ENCODE measurements around the gene ZDHHC21. TPM values are rescaled to one million over a fixed set of nuclear protein-coding genes. Genes with fewer than 3 reads are reported as not detected.

The ZDHHC21 gene
- polyA plus RNA-seq, 2 of the 4 experiments (the other 2 are of a cell fraction) = 3.7 to 9.1 TPM

DNA sequence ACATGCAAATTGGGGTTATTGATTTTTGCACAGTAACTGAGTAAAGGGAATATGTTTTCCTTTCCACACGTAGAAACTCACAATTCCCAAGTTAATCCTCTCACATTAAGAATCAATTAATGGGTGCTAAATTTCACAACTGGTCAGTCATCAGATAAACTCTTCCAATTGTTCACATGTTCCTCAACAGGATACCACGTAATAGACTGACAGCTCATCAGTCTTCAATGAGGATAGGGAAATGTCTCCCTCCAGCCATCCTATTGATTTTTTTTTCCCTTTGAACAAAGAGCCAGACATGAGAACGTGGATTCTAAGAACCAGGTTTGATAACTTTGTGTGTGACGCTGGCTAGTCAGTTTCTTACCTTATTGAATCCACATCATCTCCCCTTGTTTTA is 30.1 kb upstream of the ZDHHC21 start:
- Histone ChIP-seq H3K9me3 (no peaks in the 10 kb centered on the region), H3K4me1 (no peaks in the 10 kb centered on the region), H3K4me3 (no peak overlapping the region), H3K4me2 (no peak overlapping the region), H3K27ac (no peak overlapping the region)
- DNase-seq (ENCODE audit: low read depth in 1 of 2, low spot score in 1 of 2) = no peak
- no peak for FAIRE-seq
- ChIA-PET POLR2A (no interaction called here), CTCF (interaction anchor here (1.0 kb wide), 1 partner anchor 46 kb away, joined by 3 read pairs; no protein-coding TSS in a partner anchor)
- WGBS (ENCODE audit: missing lambda C conversion rate) = 24% methylated on average over 4 of the region's 4 CpGs
- TF ChIP-seq MAZ (IDR thresholded peaks at IDR 0.05; ENCODE audit: borderline replicate concordance, low read depth, low read length) (no peak), JUNB (IDR thresholded peaks at IDR 0.05) (no peak), CHD2 (IDR thresholded peaks at IDR 0.05; ENCODE audit: low read length, partially characterized antibody) (no peak), SMC3 (IDR thresholded peaks at IDR 0.05) (no peak), TFCP2L1 (CRISPR knock-in tag; IDR thresholded peaks at IDR 0.05) (no peak), NPAS2 (CRISPR knock-in tag; IDR thresholded peaks at IDR 0.05; ENCODE audit: borderline replicate concordance) (no peak), ESRRA (IDR thresholded peaks at IDR 0.05; ENCODE audit: borderline replicate concordance, low read length) (no peak), POLR2A (IDR thresholded peaks at IDR 0.05; ENCODE audit: low read length) (no peak), FOSB (CRISPR knock-in tag; IDR thresholded peaks at IDR 0.05) (no peak), FOSL2 (IDR thresholded peaks at IDR 0.05) (no peak), FOSL2 (CRISPR knock-in tag; IDR thresholded peaks at IDR 0.05) (no peak), ZSCAN20 (CRISPR knock-in tag; IDR thresholded peaks at IDR 0.05) (no peak), SREBF2 (IDR thresholded peaks at IDR 0.05) (no peak), ZFP36 (IDR thresholded peaks at IDR 0.05; ENCODE audit: borderline replicate concordance, partially characterized antibody) (no peak), PHF8 (IDR thresholded peaks at IDR 0.05; ENCODE audit: borderline replicate concordance, low read depth) (no peak)
- TF ChIP-seq, protein P1, sequence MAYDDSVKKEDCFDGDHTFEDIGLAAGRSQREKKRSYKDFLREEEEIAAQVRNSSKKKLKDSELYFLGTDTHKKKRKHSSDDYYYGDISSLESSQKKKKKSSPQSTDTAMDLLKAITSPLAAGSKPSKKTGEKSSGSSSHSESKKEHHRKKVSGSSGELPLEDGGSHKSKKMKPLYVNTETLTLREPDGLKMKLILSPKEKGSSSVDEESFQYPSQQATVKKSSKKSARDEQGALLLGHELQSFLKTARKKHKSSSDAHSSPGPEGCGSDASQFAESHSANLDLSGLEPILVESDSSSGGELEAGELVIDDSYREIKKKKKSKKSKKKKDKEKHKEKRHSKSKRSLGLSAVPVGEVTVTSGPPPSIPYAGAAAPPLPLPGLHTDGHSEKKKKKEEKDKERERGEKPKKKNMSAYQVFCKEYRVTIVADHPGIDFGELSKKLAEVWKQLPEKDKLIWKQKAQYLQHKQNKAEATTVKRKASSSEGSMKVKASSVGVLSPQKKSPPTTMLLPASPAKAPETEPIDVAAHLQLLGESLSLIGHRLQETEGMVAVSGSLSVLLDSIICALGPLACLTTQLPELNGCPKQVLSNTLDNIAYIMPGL (CRISPR knock-in tag; IDR thresholded peaks at IDR 0.05; ENCODE audit: borderline replicate concordance) = no peak
- TF ChIP-seq, protein P2, sequence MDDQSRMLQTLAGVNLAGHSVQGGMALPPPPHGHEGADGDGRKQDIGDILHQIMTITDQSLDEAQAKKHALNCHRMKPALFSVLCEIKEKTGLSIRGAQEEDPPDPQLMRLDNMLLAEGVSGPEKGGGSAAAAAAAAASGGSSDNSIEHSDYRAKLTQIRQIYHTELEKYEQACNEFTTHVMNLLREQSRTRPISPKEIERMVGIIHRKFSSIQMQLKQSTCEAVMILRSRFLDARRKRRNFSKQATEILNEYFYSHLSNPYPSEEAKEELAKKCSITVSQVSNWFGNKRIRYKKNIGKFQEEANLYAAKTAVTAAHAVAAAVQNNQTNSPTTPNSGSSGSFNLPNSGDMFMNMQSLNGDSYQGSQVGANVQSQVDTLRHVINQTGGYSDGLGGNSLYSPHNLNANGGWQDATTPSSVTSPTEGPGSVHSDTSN (IDR thresholded peaks at IDR 0.05) = no peak
- TF ChIP-seq, protein P3, sequence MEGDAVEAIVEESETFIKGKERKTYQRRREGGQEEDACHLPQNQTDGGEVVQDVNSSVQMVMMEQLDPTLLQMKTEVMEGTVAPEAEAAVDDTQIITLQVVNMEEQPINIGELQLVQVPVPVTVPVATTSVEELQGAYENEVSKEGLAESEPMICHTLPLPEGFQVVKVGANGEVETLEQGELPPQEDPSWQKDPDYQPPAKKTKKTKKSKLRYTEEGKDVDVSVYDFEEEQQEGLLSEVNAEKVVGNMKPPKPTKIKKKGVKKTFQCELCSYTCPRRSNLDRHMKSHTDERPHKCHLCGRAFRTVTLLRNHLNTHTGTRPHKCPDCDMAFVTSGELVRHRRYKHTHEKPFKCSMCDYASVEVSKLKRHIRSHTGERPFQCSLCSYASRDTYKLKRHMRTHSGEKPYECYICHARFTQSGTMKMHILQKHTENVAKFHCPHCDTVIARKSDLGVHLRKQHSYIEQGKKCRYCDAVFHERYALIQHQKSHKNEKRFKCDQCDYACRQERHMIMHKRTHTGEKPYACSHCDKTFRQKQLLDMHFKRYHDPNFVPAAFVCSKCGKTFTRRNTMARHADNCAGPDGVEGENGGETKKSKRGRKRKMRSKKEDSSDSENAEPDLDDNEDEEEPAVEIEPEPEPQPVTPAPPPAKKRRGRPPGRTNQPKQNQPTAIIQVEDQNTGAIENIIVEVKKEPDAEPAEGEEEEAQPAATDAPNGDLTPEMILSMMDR (IDR thresholded peaks at IDR 0.05) = no peak
- TF ChIP-seq, protein P4, sequence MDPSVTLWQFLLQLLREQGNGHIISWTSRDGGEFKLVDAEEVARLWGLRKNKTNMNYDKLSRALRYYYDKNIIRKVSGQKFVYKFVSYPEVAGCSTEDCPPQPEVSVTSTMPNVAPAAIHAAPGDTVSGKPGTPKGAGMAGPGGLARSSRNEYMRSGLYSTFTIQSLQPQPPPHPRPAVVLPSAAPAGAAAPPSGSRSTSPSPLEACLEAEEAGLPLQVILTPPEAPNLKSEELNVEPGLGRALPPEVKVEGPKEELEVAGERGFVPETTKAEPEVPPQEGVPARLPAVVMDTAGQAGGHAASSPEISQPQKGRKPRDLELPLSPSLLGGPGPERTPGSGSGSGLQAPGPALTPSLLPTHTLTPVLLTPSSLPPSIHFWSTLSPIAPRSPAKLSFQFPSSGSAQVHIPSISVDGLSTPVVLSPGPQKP (IDR thresholded peaks at IDR 0.05; ENCODE audit: low read depth, low read length) = no peak
- no peak for ATAC-seq

DNA sequence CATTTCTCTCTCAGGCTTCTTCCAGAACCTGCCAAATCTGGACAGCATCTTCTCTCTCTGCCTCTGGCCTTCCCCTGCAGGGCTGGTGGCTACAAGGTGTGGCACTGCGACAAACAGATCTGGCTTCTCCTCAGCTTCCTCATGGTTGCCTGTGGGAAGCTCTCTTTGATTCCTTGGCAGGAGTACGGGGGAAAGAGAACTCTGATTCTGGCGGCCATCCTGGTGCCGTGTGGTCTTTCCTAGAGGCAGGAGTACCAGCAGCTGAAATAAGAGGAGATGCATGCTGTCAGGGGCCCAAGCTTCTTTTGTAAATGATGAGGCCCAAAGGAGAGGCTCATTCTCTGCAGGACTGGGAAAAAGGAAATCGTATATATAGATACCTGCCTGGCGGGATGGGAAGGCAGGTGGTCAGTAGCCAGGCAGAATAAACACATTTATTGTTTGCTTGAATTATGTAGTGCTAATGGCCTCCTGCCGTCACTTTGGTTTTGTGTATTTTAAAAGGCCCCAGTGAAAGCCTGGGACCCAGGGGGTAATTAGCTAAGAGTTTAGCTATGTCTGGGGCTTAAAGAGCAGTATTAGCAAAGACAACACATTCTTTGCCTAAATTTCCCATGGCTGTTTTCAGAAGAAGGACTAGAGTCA is 29.3 kb upstream of the ZDHHC21 start, which contains the start of gene CER1:
Gene CER1 (minus strand): TSS at position 343 of the 645 bp plus-strand sequence. CDS start 61 bp downstream, at position 282.
- ChIA-PET CTCF (interaction anchor here (1.0 kb wide), 1 partner anchor 47 kb away, joined by 3 read pairs; no protein-coding TSS in a partner anchor), POLR2A (no interaction called here)
- 28% methylated on average over 7 of the region's 7 CpGs for WGBS (ENCODE audit: missing lambda C conversion rate)
- DNase-seq (ENCODE audit: low read depth in 1 of 2, low spot score in 1 of 2) (no peak), FAIRE-seq (no peak), ATAC-seq (no peak)
- Histone ChIP-seq H3K4me1 (no peaks in the 10 kb centered on the region), H3K4me2 (no peak within 1 kb of the TSS), H3K27ac (no peak within 1 kb of the TSS), H3K9me3 (no peaks in the 10 kb centered on the region), H3K4me3 (no peak within 1 kb of the TSS)
- TF ChIP-seq RARB (CRISPR knock-in tag; IDR thresholded peaks at IDR 0.05) (no peak), HOXA7 (CRISPR knock-in tag; IDR thresholded peaks at IDR 0.05) (no peak), HEYL (CRISPR knock-in tag; IDR thresholded peaks at IDR 0.05) (no peak), FOSL2 (IDR thresholded peaks at IDR 0.05) (no peak), FOSL2 (CRISPR knock-in tag; IDR thresholded peaks at IDR 0.05) (no peak), EHMT2 (IDR thresholded peaks at IDR 0.05; ENCODE audit: low read depth) (no peak), PHF8 (IDR thresholded peaks at IDR 0.05; ENCODE audit: borderline replicate concordance, low read depth) (no peak), RAD21 (conservative IDR thresholded peaks at IDR 0.05 in 1 of 2, IDR thresholded peaks at IDR 0.05 in 1 of 2) (no peak), POLR2AphosphoS2 (conservative IDR thresholded peaks at IDR 0.05; ENCODE audit: low read length) (no peak)
- TF ChIP-seq, protein P5, sequence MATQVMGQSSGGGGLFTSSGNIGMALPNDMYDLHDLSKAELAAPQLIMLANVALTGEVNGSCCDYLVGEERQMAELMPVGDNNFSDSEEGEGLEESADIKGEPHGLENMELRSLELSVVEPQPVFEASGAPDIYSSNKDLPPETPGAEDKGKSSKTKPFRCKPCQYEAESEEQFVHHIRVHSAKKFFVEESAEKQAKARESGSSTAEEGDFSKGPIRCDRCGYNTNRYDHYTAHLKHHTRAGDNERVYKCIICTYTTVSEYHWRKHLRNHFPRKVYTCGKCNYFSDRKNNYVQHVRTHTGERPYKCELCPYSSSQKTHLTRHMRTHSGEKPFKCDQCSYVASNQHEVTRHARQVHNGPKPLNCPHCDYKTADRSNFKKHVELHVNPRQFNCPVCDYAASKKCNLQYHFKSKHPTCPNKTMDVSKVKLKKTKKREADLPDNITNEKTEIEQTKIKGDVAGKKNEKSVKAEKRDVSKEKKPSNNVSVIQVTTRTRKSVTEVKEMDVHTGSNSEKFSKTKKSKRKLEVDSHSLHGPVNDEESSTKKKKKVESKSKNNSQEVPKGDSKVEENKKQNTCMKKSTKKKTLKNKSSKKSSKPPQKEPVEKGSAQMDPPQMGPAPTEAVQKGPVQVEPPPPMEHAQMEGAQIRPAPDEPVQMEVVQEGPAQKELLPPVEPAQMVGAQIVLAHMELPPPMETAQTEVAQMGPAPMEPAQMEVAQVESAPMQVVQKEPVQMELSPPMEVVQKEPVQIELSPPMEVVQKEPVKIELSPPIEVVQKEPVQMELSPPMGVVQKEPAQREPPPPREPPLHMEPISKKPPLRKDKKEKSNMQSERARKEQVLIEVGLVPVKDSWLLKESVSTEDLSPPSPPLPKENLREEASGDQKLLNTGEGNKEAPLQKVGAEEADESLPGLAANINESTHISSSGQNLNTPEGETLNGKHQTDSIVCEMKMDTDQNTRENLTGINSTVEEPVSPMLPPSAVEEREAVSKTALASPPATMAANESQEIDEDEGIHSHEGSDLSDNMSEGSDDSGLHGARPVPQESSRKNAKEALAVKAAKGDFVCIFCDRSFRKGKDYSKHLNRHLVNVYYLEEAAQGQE (IDR thresholded peaks at IDR 0.05) = no peak
- TF ChIP-seq, protein P6, sequence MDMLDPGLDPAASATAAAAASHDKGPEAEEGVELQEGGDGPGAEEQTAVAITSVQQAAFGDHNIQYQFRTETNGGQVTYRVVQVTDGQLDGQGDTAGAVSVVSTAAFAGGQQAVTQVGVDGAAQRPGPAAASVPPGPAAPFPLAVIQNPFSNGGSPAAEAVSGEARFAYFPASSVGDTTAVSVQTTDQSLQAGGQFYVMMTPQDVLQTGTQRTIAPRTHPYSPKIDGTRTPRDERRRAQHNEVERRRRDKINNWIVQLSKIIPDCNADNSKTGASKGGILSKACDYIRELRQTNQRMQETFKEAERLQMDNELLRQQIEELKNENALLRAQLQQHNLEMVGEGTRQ (IDR thresholded peaks at IDR 0.05) = no peak

Measured in A549 (cell line).